Fibroblast of skin of right quadriceps (primary cell): Measurements from ENCODE around the gene FIBCD1.

Source experiments
- DNase-seq: peaks from one replicate; pipeline ENCODE4 v3.0.0-alpha.2; 2013

Gene FIBCD1

GRCh38 chr9:130856474-130856873, 82.6 kb downstream of the FIBCD1 start:
- no peak for DNase-seq

DNA sequence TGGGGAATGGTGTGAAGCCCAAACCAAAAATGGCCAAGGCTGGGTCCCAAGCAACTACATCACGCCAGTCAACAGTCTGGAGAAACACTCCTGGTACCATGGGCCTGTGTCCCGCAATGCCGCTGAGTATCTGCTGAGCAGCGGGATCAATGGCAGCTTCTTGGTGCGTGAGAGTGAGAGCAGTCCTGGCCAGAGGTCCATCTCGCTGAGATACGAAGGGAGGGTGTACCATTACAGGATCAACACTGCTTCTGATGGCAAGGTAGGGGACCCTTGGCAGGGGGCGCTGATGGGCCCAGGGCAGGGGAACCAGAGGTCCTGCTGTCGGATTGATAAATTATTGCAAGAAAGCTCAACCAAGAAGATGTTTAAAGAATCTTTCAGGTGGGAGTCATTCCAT, 84.2 kb downstream of the FIBCD1 start:
- DNase-seq, result no peak

GRCh38 chr9:130854092-130854491, 85.0 kb downstream of the FIBCD1 start:
- DNase-seq, result no peak

DNA sequence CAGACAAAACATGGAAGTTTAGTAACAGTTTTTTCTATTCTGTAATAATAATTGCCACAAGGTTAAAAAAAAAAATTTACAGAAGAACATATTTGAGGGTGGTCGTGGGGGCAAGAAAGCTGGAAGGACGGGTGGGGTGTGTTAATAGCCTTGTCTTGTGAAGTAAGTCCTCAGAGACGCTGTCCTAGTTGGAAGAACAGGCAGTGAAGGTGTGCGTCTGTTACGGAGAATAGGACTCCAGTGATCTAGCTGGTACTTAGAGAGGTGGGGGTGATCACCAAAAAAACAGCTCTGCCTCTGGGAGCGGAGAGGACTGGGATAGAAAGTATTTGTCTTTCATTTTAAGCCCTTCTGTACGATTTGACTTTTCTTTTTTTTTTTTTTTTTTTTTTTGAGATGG, 86.2 kb downstream of the FIBCD1 start:
- DNase-seq, result no peak
